IMR-90 (cell line): Measurements from ENCODE around the gene KCNJ8. TPM values are rescaled to one million over a fixed set of nuclear protein-coding genes. Genes with fewer than 3 reads are reported as not detected.

Experiments
- ATAC-seq: fragments of 200-7000 bp; cut with Tn5 transposase; 2 replicates; pipeline ENCODE4 v1.9.1; 2020; ENCODE audit warnings: low read depth, mild to moderate bottlenecking, moderate library complexity
- BruUV-seq: library from RNA; stranded (reverse); fragments of 400-500 nt; replicated peaks from 2 replicates; lab custom pipeline; 2021; lab: Mats Ljungman, UMichigan
- CTCF ChIA-PET: fragments of 300-600 bp; formaldehyde crosslinking; extraction: SDS; loops from one replicate; lab custom pipeline; 2021; ENCODE audit warnings: antibody characterized with exemption; lab: Yijun Ruan, JAX
- POLR2A ChIA-PET: fragments of 300-600 bp; sonication (Branson Sonifier 250); formaldehyde crosslinking; loops from one replicate; lab custom pipeline; 2022; ENCODE audit warnings: antibody characterized with exemption; ENCODE audit not compliant: unreplicated experiment; lab: Charles Lee
- DNase-seq: peaks from one replicate; pipeline ENCODE4 v3.0.0; 2013
- H2AFZ ChIP-seq: replicated peaks from 2 replicates; pipeline ENCODE3; 2013; ENCODE audit warnings: low read length, mild to moderate bottlenecking; ENCODE audit not compliant: poor library complexity
- H2AK5ac ChIP-seq: 2 replicates; pipeline ENCODE4 v1.6.1; 2013; ENCODE audit warnings: low read depth, low read length, inconsistent platforms
- H2AK9ac ChIP-seq: replicated peaks from 2 replicates; pipeline ENCODE3; 2013; ENCODE audit warnings: mild to moderate bottlenecking, low read depth, low read length, moderate library complexity; ENCODE audit not compliant: poor library complexity
- H2BK120ac ChIP-seq: 2 replicates; pipeline ENCODE4 v1.6.1; 2013; ENCODE audit warnings: low read depth, low read length, inconsistent platforms
- H2BK15ac ChIP-seq: 3 replicates; pipeline ENCODE4 v1.6.1; 2013; ENCODE audit warnings: low read depth, low read length, inconsistent platforms
- H2BK20ac ChIP-seq: 2 replicates; pipeline ENCODE4 v1.6.1; 2013; ENCODE audit warnings: low read depth, mild to moderate bottlenecking, inconsistent platforms, low read length, moderate library complexity
- H2BK5ac ChIP-seq: 2 replicates; pipeline ENCODE4 v1.6.1; 2013; ENCODE audit warnings: mild to moderate bottlenecking, low read depth, low read length, inconsistent platforms; ENCODE audit not compliant: poor library complexity, severe bottlenecking
- H3K14ac ChIP-seq: replicated peaks from 2 replicates; pipeline ENCODE4 v1.6.1; 2013; ENCODE audit warnings: low read depth, low read length, inconsistent platforms
- H3K18ac ChIP-seq: 2 replicates; pipeline ENCODE4 v1.6.1; 2013; ENCODE audit warnings: low read depth, low read length, control low read depth
- H3K23ac ChIP-seq: 2 replicates; pipeline ENCODE4 v1.6.1; 2013; ENCODE audit warnings: low read depth, low read length, inconsistent platforms
- H3K27ac ChIP-seq: 2 replicates; pipeline ENCODE4 v1.5.1; 2013; ENCODE audit warnings: mild to moderate bottlenecking, control low read depth, low read length; ENCODE audit not compliant: insufficient read depth
- H3K27me3 ChIP-seq: 2 replicates; pipeline ENCODE4 v1.6.1; 2013; ENCODE audit warnings: low read length; ENCODE audit not compliant: control insufficient read depth, insufficient read depth
- H3K36me3 ChIP-seq: 2 replicates; pipeline ENCODE4 v1.6.1; 2013; ENCODE audit warnings: low read length, mixed read lengths; ENCODE audit not compliant: control insufficient read depth, insufficient read depth
- H3K4ac ChIP-seq: 2 replicates; pipeline ENCODE4 v1.6.1; 2013; ENCODE audit warnings: low read depth, low read length, inconsistent platforms
- H3K4me1 ChIP-seq: 2 replicates; pipeline ENCODE4 v1.6.1; 2013; ENCODE audit warnings: low read length, mixed read lengths; ENCODE audit not compliant: control insufficient read depth, insufficient read depth
- H3K4me2 ChIP-seq: 2 replicates; pipeline ENCODE4 v1.6.1; 2013; ENCODE audit warnings: low read depth, mild to moderate bottlenecking, control low read depth, low read length, moderate library complexity
- H3K4me3 ChIP-seq: 2 replicates; pipeline ENCODE4 v1.5.1; 2013; ENCODE audit warnings: low read depth, mild to moderate bottlenecking, control low read depth, low read length, moderate library complexity; ENCODE audit not compliant: insufficient read depth
- H3K56ac ChIP-seq: 2 replicates; pipeline ENCODE4 v1.6.1; 2013; ENCODE audit warnings: low read length, inconsistent platforms; ENCODE audit not compliant: insufficient read depth; ENCODE audit errors: extremely low read depth
- H3K79me1 ChIP-seq, 2 experiments: 2 replicates each; pipeline ENCODE4 v1.6.1; 2013; ENCODE audit warnings: low read length in 2 of 2, inconsistent platforms in 1 of 2, low read depth in 1 of 2
- H3K9ac ChIP-seq: 2 replicates; pipeline ENCODE4 v1.6.1; 2013; ENCODE audit warnings: low read depth, low read length, control low read depth
- H3K9me1 ChIP-seq: 2 replicates; pipeline ENCODE4 v1.6.1; 2013; ENCODE audit warnings: low read length, inconsistent platforms; ENCODE audit not compliant: insufficient read depth
- H3K9me3 ChIP-seq: 2 replicates; pipeline ENCODE4 v1.6.1; 2013; ENCODE audit warnings: low read length; ENCODE audit not compliant: control insufficient read depth, insufficient read depth
- H4K20me1 ChIP-seq: 2 replicates; pipeline ENCODE4 v1.6.1; 2013; ENCODE audit warnings: low read length, inconsistent platforms; ENCODE audit not compliant: insufficient read depth
- H4K5ac ChIP-seq: 2 replicates; pipeline ENCODE4 v1.6.1; 2013; ENCODE audit warnings: mild to moderate bottlenecking, low read depth, low read length, control low read depth
- H4K8ac ChIP-seq, 2 experiments: 2 replicates each; pipeline ENCODE4 v1.6.1; 2013; ENCODE audit warnings: low read depth in 2 of 2, low read length in 2 of 2, control low read depth in 1 of 2, inconsistent platforms in 1 of 2
- H4K91ac ChIP-seq: 2 replicates; pipeline ENCODE4 v1.6.1; 2013; ENCODE audit warnings: low read depth, low read length, inconsistent platforms; ENCODE audit not compliant: insufficient read depth
- BHLHE40 ChIP-seq: fragments of 150-350 bp; IDR thresholded peaks from 2 replicates; pipeline ENCODE4 v1.6.1; 2016; ENCODE audit warnings: mild to moderate bottlenecking, low read depth, low read length
- CEBPB ChIP-seq: IDR thresholded peaks from 2 replicates; pipeline ENCODE4 v1.6.1; 2012; ENCODE audit warnings: low read depth, low read length, improper control_type of control experiment
- CHD1 ChIP-seq: IDR thresholded peaks from 2 replicates; pipeline ENCODE4 v1.6.1; 2012; ENCODE audit warnings: low read depth, low read length, improper control_type of control experiment
- FOS ChIP-seq: fragments of 150-350 bp; IDR thresholded peaks from 2 replicates; pipeline ENCODE4 v1.6.1; 2016; ENCODE audit warnings: low read depth, low read length
- MAFK ChIP-seq: IDR thresholded peaks from 2 replicates; pipeline ENCODE4 v1.6.1; 2012; ENCODE audit warnings: low read depth, low read length, improper control_type of control experiment
- MAZ ChIP-seq: IDR thresholded peaks from 2 replicates; pipeline ENCODE4 v1.6.1; 2012; ENCODE audit warnings: low read depth, mild to moderate bottlenecking, low read length, improper control_type of control experiment, moderate library complexity, borderline replicate concordance
- MXI1 ChIP-seq: IDR thresholded peaks from 2 replicates; pipeline ENCODE4 v1.6.1; 2012; ENCODE audit warnings: low read depth, mild to moderate bottlenecking, low read length, moderate library complexity, borderline replicate concordance
- NFE2L2 ChIP-seq: fragments of 150-350 bp; IDR thresholded peaks from 2 replicates; pipeline ENCODE4 v1.6.1; 2016; ENCODE audit warnings: low read depth, mild to moderate bottlenecking, low read length
- POLR2A ChIP-seq: IDR thresholded peaks from 2 replicates; pipeline ENCODE4 v1.6.1; 2012; ENCODE audit warnings: mild to moderate bottlenecking, low read depth, low read length
- RAD21 ChIP-seq: IDR thresholded peaks from 2 replicates; pipeline ENCODE4 v1.6.1; 2012; ENCODE audit warnings: low read length, improper control_type of control experiment
- RCOR1 ChIP-seq: IDR thresholded peaks from 2 replicates; pipeline ENCODE4 v1.6.1; 2012; ENCODE audit warnings: mild to moderate bottlenecking, low read length, improper control_type of control experiment; ENCODE audit not compliant: insufficient replicate concordance
- RFX5 ChIP-seq: IDR thresholded peaks from 2 replicates; pipeline ENCODE4 v1.8.0; 2012; ENCODE audit warnings: low read depth, mild to moderate bottlenecking, low read length, moderate library complexity
- SMC3 ChIP-seq: fragments of 150-350 bp; IDR thresholded peaks from 2 replicates; pipeline ENCODE4 v1.6.1; 2016; ENCODE audit warnings: low read depth, mild to moderate bottlenecking, antibody characterized with exemption, low read length, moderate library complexity
- WGBS, 2 experiments: methylation state at CpG; one replicate each; pipeline versions ENCODE4 v1.1.5 to v1.1.7; 2013; ENCODE audit warnings: missing lambda C conversion rate in 2 of 2; ENCODE audit not compliant: insufficient read length in 1 of 2; ENCODE audit errors: extremely low coverage in 2 of 2; 5-methylcytosine and 5-hydroxymethylcytosine counted together
- dilution Hi-C: fragments of 300-500 bp; cut with HindIII; formaldehyde crosslinking; loops from one replicate; pipeline ENCODE4 v1.14.3; 2018; ENCODE audit warnings: low sequenced_read_pairs; ENCODE audit not compliant: unreplicated experiment
- in situ Hi-C: fragments of 300-500 bp; cut with MboI; formaldehyde crosslinking; loops from 3 replicates; pipeline ENCODE4 v1.14.3; 2019; ENCODE audit warnings: low sequenced_read_pairs, inconsistent platforms, mixed read lengths
- intact Hi-C: fragments of 100-400 bp; cut with micrococcal nuclease; formaldehyde crosslinking; loops from 2 replicates; pipeline ENCODE4 v1.10.0; 2022
- polyA plus RNA-seq, 3 experiments: library from polyadenylated mRNA; depleted of rRNA; stranded (reverse); fragments of >200 nt; gene quantifications; 2 replicates each; pipeline ENCODE4 v1.2.3, GENCODE V29; 2012; ENCODE audit warnings: low replicate concordance in 1 of 3
- total RNA-seq: library from RNA; depleted of rRNA; stranded (reverse); fragments of >200 nt; gene quantifications from 2 replicates; pipeline ENCODE4 v1.2.3, GENCODE V29; 2012
- TF ChIP-seq, protein P1 (sequence below): fragments of 150-350 bp; IDR thresholded peaks from 2 replicates; pipeline ENCODE4 v1.6.1; 2016; ENCODE audit warnings: low read depth, mild to moderate bottlenecking, low read length, moderate library complexity, borderline replicate concordance
- TF ChIP-seq, protein P2 (sequence below): fragments of 150-350 bp; IDR thresholded peaks from 2 replicates; pipeline ENCODE4 v1.6.1; 2017; ENCODE audit warnings: mild to moderate bottlenecking, antibody characterized with exemption, low read length, low read depth
- TF ChIP-seq, protein P3 (sequence below): conservative IDR thresholded peaks from 2 replicates; pipeline ENCODE4 v1.5.1; 2012; ENCODE audit warnings: mild to moderate bottlenecking, low read depth, low read length, improper control_type of control experiment

KCNJ8 gene
- total and polyA plus RNA-seq, 2 of the 4 experiments (the other 2 are of a cell fraction): 8.0 to 15.8 TPM

- H3K4me1 ChIP-seq: peaks cover 2% of the 10 kb centered on the region; the same call in 1 of the 2 replicates
- H2BK120ac ChIP-seq: no peak overlapping the region
- ATAC-seq: no peak
- no peak overlapping the region for H2BK5ac ChIP-seq
- no peak overlapping the region for H3K4me3 ChIP-seq
- no peak overlapping the region for H3K23ac ChIP-seq
- no peaks in the 10 kb centered on the region for H3K9me1 ChIP-seq
- H2AK9ac ChIP-seq: no peak overlapping the region
- CTCF ChIA-PET: no interaction called here
- no peaks in the 10 kb centered on the region; the same call in 1 of the 2 replicates for H3K36me3 ChIP-seq
- no peak overlapping the region for H3K4ac ChIP-seq
- H4K20me1 ChIP-seq: no peaks in the 10 kb centered on the region
- H3K79me1 ChIP-seq: peaks cover 0 to 7% of the 10 kb centered on the region in 2 experiments; a peak in 2 of 4 replicates
- 100% methylated on average over 1 of the region's 2 CpGs; no CpG with 5 or more reads in 1 of the 2 experiments for WGBS, 2 experiments
- no peak overlapping the region for H3K4me2 ChIP-seq
- DNase-seq: peak; percentile 13
- no peak overlapping the region for H4K8ac ChIP-seq
- BruUV-seq: no TSS peak
- no peak overlapping the region for H3K9ac ChIP-seq
- H4K5ac ChIP-seq: no peak overlapping the region
- no peak overlapping the region for H3K14ac ChIP-seq
- no peak overlapping the region for H2BK20ac ChIP-seq
- TF ChIP-seq FOS: no peak
- TF ChIP-seq SMC3: no peak
- TF ChIP-seq MAFK: no peak
- no peak for TF ChIP-seq POLR2A
- TF ChIP-seq, protein P1, sequence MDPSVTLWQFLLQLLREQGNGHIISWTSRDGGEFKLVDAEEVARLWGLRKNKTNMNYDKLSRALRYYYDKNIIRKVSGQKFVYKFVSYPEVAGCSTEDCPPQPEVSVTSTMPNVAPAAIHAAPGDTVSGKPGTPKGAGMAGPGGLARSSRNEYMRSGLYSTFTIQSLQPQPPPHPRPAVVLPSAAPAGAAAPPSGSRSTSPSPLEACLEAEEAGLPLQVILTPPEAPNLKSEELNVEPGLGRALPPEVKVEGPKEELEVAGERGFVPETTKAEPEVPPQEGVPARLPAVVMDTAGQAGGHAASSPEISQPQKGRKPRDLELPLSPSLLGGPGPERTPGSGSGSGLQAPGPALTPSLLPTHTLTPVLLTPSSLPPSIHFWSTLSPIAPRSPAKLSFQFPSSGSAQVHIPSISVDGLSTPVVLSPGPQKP: no peak
- no peak for TF ChIP-seq NFE2L2
- no peak for TF ChIP-seq MAZ
- no peak for TF ChIP-seq MXI1
- TF ChIP-seq RFX5: no peak
- no peak for TF ChIP-seq RAD21
- no peak for TF ChIP-seq CHD1
- TF ChIP-seq, protein P2, sequence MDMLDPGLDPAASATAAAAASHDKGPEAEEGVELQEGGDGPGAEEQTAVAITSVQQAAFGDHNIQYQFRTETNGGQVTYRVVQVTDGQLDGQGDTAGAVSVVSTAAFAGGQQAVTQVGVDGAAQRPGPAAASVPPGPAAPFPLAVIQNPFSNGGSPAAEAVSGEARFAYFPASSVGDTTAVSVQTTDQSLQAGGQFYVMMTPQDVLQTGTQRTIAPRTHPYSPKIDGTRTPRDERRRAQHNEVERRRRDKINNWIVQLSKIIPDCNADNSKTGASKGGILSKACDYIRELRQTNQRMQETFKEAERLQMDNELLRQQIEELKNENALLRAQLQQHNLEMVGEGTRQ: no peak
- TF ChIP-seq BHLHE40: no peak
- no peak for TF ChIP-seq CEBPB
- no peak for TF ChIP-seq RCOR1
- TF ChIP-seq, protein P3, sequence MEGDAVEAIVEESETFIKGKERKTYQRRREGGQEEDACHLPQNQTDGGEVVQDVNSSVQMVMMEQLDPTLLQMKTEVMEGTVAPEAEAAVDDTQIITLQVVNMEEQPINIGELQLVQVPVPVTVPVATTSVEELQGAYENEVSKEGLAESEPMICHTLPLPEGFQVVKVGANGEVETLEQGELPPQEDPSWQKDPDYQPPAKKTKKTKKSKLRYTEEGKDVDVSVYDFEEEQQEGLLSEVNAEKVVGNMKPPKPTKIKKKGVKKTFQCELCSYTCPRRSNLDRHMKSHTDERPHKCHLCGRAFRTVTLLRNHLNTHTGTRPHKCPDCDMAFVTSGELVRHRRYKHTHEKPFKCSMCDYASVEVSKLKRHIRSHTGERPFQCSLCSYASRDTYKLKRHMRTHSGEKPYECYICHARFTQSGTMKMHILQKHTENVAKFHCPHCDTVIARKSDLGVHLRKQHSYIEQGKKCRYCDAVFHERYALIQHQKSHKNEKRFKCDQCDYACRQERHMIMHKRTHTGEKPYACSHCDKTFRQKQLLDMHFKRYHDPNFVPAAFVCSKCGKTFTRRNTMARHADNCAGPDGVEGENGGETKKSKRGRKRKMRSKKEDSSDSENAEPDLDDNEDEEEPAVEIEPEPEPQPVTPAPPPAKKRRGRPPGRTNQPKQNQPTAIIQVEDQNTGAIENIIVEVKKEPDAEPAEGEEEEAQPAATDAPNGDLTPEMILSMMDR: no peak
- H4K91ac ChIP-seq: no peak overlapping the region
- H3K27me3 ChIP-seq: no peaks in the 10 kb centered on the region
- H2AK5ac ChIP-seq: no peak overlapping the region
- H2AFZ ChIP-seq: no peak overlapping the region
- in situ Hi-C loops (no loop called here), dilution Hi-C loops (no loop called here), intact Hi-C loops (no loop called here)
- no peak overlapping the region for H2BK15ac ChIP-seq
- H3K9me3 ChIP-seq: no peaks in the 10 kb centered on the region
- H3K56ac ChIP-seq: no peak overlapping the region
- POLR2A ChIA-PET: no interaction called here
- H3K27ac ChIP-seq: no peak overlapping the region
- H3K18ac ChIP-seq: no peak overlapping the region; the same call in 1 of the 2 replicates
Observed at GRCh38 chr12:21769307-21769706, 5.2 kb downstream of the KCNJ8 start.
